Skeletal muscle satellite cell (primary cell): ENCODE results near the gene MDM2.
A peak's percentile ranks its signal among the peaks of the same experiment; 100 is the strongest.

ENCODE experiments used
- H3K27me3 ChIP-seq: 2 replicates; pipeline ENCODE4 v1.7.0; 2013; ENCODE audit warnings: low read length; ENCODE audit not compliant: control insufficient read depth, insufficient read depth
- H3K36me3 ChIP-seq: 2 replicates; pipeline ENCODE4 v1.7.0; 2013; ENCODE audit warnings: mild to moderate bottlenecking, control low read depth, low read length; ENCODE audit not compliant: insufficient read depth
- H3K4me1 ChIP-seq: 2 replicates; pipeline ENCODE4 v1.7.0; 2013; ENCODE audit warnings: low read length; ENCODE audit not compliant: control insufficient read depth, insufficient read depth
- H3K4me2 ChIP-seq: 2 replicates; pipeline ENCODE4 v1.7.0; 2013; ENCODE audit warnings: mild to moderate bottlenecking, low read length
- H3K4me3 ChIP-seq: 2 replicates; pipeline ENCODE4 v1.7.0; 2013; ENCODE audit warnings: low read length
- H3K9ac ChIP-seq: 2 replicates; pipeline ENCODE4 v1.7.0; 2013; ENCODE audit warnings: mild to moderate bottlenecking, low read depth, low read length, moderate library complexity
- H3K9me3 ChIP-seq: replicated peaks from 2 replicates; pipeline ENCODE4 v1.7.0; 2013; ENCODE audit warnings: mild to moderate bottlenecking, control low read depth, low read length

The MDM2 gene

GRCh38 chr12:68891141-68891540, 83.2 kb downstream of the MDM2 start:
- peaks cover 1% of the 10 kb centered on the region for H3K4me1 ChIP-seq
- no peaks in the 10 kb centered on the region for H3K36me3 ChIP-seq
- H3K27me3 ChIP-seq, result no peaks in the 10 kb centered on the region

GRCh38 chr12:68893201-68893600, 85.2 kb downstream of the MDM2 start:
- Histone ChIP-seq H3K9ac (no peak overlapping the region), H3K4me3 (no peak overlapping the region), H3K27me3 (no peaks in the 10 kb centered on the region), H3K4me2 (no peak overlapping the region), H3K36me3 (no peaks in the 10 kb centered on the region), H3K4me1 (peaks cover 19% of the 10 kb centered on the region), H3K9me3 (no peaks in the 10 kb centered on the region)

More at GRCh38 chr12:68891141-68891540, 83.2 kb downstream of the MDM2 start:
- H3K9me3 ChIP-seq, result no peaks in the 10 kb centered on the region
- no peak overlapping the region for H3K4me3 ChIP-seq
- no peak overlapping the region for H3K9ac ChIP-seq
- H3K4me2 ChIP-seq, result no peak overlapping the region

GRCh38 chr12:68893741-68894140, 85.8 kb downstream of the MDM2 start:
- H3K36me3 ChIP-seq, result no peaks in the 10 kb centered on the region
- no peaks in the 10 kb centered on the region for H3K9me3 ChIP-seq
- H3K27me3 ChIP-seq, result no peaks in the 10 kb centered on the region
- H3K4me1 ChIP-seq, result peaks cover 25% of the 10 kb centered on the region
- no peak overlapping the region for H3K4me3 ChIP-seq
- H3K4me2 ChIP-seq, result no peak overlapping the region
- no peak overlapping the region for H3K9ac ChIP-seq

- H3K36me3 ChIP-seq, result no peaks in the 10 kb centered on the region
- H3K4me3 ChIP-seq, result no peak overlapping the region
- peaks cover 31% of the 10 kb centered on the region for H3K4me1 ChIP-seq
- H3K27me3 ChIP-seq, result no peaks in the 10 kb centered on the region
- H3K4me2 ChIP-seq, result no peak overlapping the region
- H3K9me3 ChIP-seq, result no peaks in the 10 kb centered on the region
- H3K9ac ChIP-seq, result no peak overlapping the region
Measured at GRCh38 chr12:68894276-68894855, 86.4 kb downstream of the MDM2 start.

- no peak overlapping the region for H3K4me2 ChIP-seq
- peaks cover 39% of the 10 kb centered on the region for H3K4me1 ChIP-seq
- no peaks in the 10 kb centered on the region for H3K9me3 ChIP-seq
- peak overlapping the region; percentile 40 for H3K9ac ChIP-seq
- no peaks in the 10 kb centered on the region for H3K36me3 ChIP-seq
- no peaks in the 10 kb centered on the region for H3K27me3 ChIP-seq
- H3K4me3 ChIP-seq, result no peak overlapping the region
Measured at GRCh38 chr12:68896881-68897540, 89.0 kb downstream of the MDM2 start.

- peak overlapping the region; percentile 39 for H3K9ac ChIP-seq
- no peak overlapping the region for H3K4me3 ChIP-seq
- no peaks in the 10 kb centered on the region for H3K27me3 ChIP-seq
- H3K9me3 ChIP-seq, result no peaks in the 10 kb centered on the region
- peaks cover 39% of the 10 kb centered on the region for H3K4me1 ChIP-seq
- no peaks in the 10 kb centered on the region for H3K36me3 ChIP-seq
- no peak overlapping the region for H3K4me2 ChIP-seq
Measured at GRCh38 chr12:68899251-68899771, 91.3 kb downstream of the MDM2 start.

- H3K9me3 ChIP-seq, result no peaks in the 10 kb centered on the region
- peaks cover 39% of the 10 kb centered on the region for H3K4me1 ChIP-seq
Measured at GRCh38 chr12:68900241-68900640, 92.3 kb downstream of the MDM2 start.

More at GRCh38 chr12:68900241-68900640, 92.3 kb downstream of the MDM2 start:
- H3K36me3 ChIP-seq, result no peaks in the 10 kb centered on the region
- no peak overlapping the region for H3K4me2 ChIP-seq
- H3K4me3 ChIP-seq, result no peak overlapping the region
- no peaks in the 10 kb centered on the region for H3K27me3 ChIP-seq
- H3K9ac ChIP-seq, result no peak overlapping the region
